ENCODE results near the gene EFNB2. TPM values are rescaled to one million over a fixed set of nuclear protein-coding genes. Genes with fewer than 3 reads are reported as not detected.

Gene EFNB2
- total and polyA plus RNA-seq, 5 experiments from 2014 or later: 0.12 to 0.49 (median 0.49) TPM; not detected in 2

GRCh38 chr13:106566641-106567473 lies 31.4 kb upstream of the EFNB2 start:
- H3K27ac Mint-ChIP-seq: peak overlapping the region; percentile 90 to 98 (median 96)
- H3K36me3 Mint-ChIP-seq: no peaks in the 10 kb centered on the region
- peak in 1 of 2 donors; percentile 21 for ATAC-seq
- POLR2A ChIA-PET: interaction anchor here (0.7 to 6.1 kb wide), 4 partner anchors 10 to 1427 kb away, joined by 3 to 53 read pairs (median 3); partner anchors contain the start of gene EFNB2
- peaks cover 40 to 76% (median 69%) of the 10 kb centered on the region in 4 donors for H3K4me1 Mint-ChIP-seq
- H3K27me3 Mint-ChIP-seq: no peaks in the 10 kb centered on the region
- peak overlapping the region; percentile 87 to 100 (median 97) for H3K4me3 Mint-ChIP-seq
- H3K9me3 Mint-ChIP-seq: no peaks in the 10 kb centered on the region
- peak in 4 of 10 donors; percentile 1 to 28 (median 16) for DNase-seq

DNA sequence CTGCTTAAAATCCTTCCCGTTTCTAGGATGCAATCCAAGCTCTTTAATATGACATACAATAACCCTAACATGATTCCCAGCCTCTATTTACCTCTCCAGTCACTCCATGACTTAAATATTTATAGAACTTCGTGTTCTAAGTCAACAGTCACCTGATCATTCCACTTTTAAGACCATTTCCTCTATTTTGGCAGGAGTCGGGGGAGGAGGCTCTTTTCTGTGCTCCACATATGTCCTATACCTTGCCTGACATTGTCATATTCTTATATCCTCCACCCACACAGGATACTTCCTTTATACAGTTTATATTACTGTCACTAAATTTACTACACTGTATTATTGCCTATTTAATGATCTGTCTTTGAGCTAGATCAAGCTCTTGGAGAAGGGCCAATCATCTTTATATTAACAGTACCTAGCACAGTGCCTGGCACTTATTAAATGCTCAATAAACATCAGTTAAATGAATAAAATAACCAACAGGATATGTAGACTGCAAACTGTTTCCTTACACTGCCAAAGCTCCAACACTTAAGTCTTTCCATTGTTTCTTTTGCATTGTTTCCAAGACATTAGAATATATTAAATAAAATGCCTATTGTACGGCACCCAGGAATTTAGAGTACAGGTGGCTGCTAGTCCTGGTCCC lies 29.8 kb upstream of the EFNB2 start:
- Mint-ChIP-seq H3K27me3 (no peaks in the 10 kb centered on the region), H3K27ac (peak overlapping the region; percentile 28 to 98 (median 57)), H3K4me3 (peak overlapping the region; percentile 87 to 100 (median 97)), H3K9me3 (no peaks in the 10 kb centered on the region), H3K36me3 (no peaks in the 10 kb centered on the region), H3K4me1 (peaks cover 45 to 84% (median 78%) of the 10 kb centered on the region in 4 donors)
- ATAC-seq: no peak
- POLR2A ChIA-PET: interaction anchor here (6.1 kb wide), 1 partner anchor 30 kb away, joined by 53 read pairs; the partner anchor contains the start of gene EFNB2
- DNase-seq: no peak

GRCh38 chr13:106562301-106562700 lies 26.8 kb upstream of the EFNB2 start:
- POLR2A ChIA-PET: interaction anchor here (0.8 kb wide), 1 partner anchor 26 kb away, joined by 3 read pairs; no protein-coding TSS in a partner anchor
- peak overlapping the region in 9 of 10 donors; percentile 14 to 63 (median 55) for H3K4me3 Mint-ChIP-seq
- peaks cover 0 to 26% (median 13%) of the 10 kb centered on the region in 3 donors for H3K36me3 Mint-ChIP-seq
- H3K9me3 Mint-ChIP-seq: no peaks in the 10 kb centered on the region
- peaks cover 40 to 82% (median 76%) of the 10 kb centered on the region in 4 donors for H3K4me1 Mint-ChIP-seq
- DNase-seq (no peak), ATAC-seq (no peak)
- peak overlapping the region in 7 of 10 donors; percentile 22 to 70 (median 40) for H3K27ac Mint-ChIP-seq
- H3K27me3 Mint-ChIP-seq: no peaks in the 10 kb centered on the region

DNA sequence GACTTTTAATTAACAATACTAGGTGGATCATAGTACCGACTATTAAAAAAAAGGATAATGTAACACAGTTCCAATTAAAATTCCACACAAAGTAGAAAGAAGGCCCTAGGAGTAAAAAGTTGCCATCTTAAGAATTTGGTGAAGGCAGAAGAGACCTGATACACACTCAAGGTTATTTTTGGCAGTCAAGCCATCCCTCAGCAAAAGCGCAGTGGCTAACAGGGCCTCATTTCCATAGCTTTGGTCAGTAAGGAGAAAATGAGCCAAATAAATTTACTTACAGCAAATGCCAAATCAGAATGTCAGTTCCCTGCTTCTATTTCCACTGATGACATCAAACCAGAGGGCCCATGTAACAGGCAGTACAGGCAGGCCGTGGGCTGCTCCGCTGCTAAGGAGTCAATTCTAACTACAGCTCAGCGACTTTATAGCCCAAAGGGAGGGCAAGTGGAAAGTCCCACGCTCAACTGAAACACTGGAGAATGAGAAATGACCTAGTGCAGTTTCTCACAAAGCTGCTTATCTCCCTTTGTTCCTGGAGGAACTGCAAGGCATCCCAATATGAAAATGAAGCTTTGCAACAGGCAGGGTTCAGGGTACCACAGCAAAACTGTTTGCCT lies 26.2 kb upstream of the EFNB2 start:
- Mint-ChIP-seq H3K27me3 (no peaks in the 10 kb centered on the region), H3K36me3 (peaks cover 0 to 33% (median 14%) of the 10 kb centered on the region in 3 donors), H3K4me3 (peak overlapping the region; percentile 5 to 59 (median 48)), H3K9me3 (no peaks in the 10 kb centered on the region), H3K4me1 (peaks cover 39 to 85% (median 75%) of the 10 kb centered on the region in 4 donors), H3K27ac (peak overlapping the region in 8 of 10 donors; percentile 8 to 70 (median 50))
- ATAC-seq (peak; percentile 64 to 78), DNase-seq (peak in 2 of 10 donors; percentile 3 to 13)
- POLR2A ChIA-PET: interaction anchor here (0.8 kb wide), 1 partner anchor 25 kb away, joined by 3 read pairs; no protein-coding TSS in a partner anchor

DNA sequence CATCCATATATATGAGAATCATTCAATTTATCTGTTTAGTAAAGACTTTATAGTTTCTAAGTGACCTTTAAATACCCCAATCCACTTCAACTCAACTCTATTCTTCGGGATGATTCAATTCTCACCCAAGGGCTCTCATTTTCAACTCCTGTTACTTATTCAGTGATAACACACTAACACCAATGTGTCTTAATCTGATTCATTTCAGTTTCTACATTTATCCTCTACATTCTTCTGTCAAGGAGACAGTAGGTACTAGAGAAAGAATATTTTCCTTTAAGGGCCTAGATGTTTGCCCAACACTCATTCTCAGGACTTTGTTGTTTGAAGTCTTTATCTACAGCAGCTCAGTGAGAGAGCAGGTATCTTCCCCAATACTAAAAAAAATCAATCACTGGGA lies 25.4 kb upstream of the EFNB2 start:
- Mint-ChIP-seq H3K27me3 (no peaks in the 10 kb centered on the region), H3K36me3 (peaks cover 0 to 41% (median 16%) of the 10 kb centered on the region in 3 donors), H3K9me3 (no peaks in the 10 kb centered on the region), H3K4me1 (peaks cover 32 to 85% (median 69%) of the 10 kb centered on the region in 4 donors), H3K27ac (peak overlapping the region in 8 of 10 donors; percentile 1 to 65 (median 36)), H3K4me3 (peak overlapping the region in 5 of 10 donors; percentile 7 to 55 (median 31))
- POLR2A ChIA-PET: no interaction called here
- DNase-seq (no peak), ATAC-seq (no peak)

DNA sequence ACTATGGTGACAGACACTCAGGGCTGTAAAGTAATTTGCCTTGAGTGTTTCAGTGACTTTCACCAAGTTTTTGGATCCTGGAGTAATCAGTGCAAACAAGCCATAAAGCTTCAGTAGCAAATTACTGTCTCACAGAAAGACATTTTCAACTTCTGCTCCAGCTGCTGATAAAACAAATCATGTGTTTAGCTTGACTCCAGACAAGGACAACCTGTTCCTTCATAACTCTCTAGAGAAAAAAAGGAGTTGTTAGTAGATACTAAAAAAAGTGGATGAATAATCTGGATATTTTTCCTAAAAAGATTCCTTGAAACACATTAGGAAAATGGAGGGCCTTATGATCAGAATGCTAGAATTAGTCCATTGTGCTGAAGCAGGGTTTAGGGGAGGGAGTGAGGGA lies 23.1 kb upstream of the EFNB2 start:
- H3K27me3 Mint-ChIP-seq: no peaks in the 10 kb centered on the region
- peak overlapping the region in 4 of 10 donors; percentile 1 to 64 (median 38) for H3K27ac Mint-ChIP-seq
- POLR2A ChIA-PET: no interaction called here
- ATAC-seq: no peak
- no peak overlapping the region for H3K4me3 Mint-ChIP-seq
- no peaks in the 10 kb centered on the region for H3K9me3 Mint-ChIP-seq
- peaks cover 22 to 66% (median 62%) of the 10 kb centered on the region in 4 donors for H3K4me1 Mint-ChIP-seq
- no peak for DNase-seq
- H3K36me3 Mint-ChIP-seq: peaks cover 0 to 64% (median 25%) of the 10 kb centered on the region in 3 donors

GRCh38 chr13:106555631-106556328 lies 20.3 kb upstream of the EFNB2 start:
- Mint-ChIP-seq H3K27ac (peak overlapping the region in 2 of 10 donors; percentile 18 to 32), H3K4me3 (no peak overlapping the region), H3K4me1 (peaks cover 15 to 51% (median 48%) of the 10 kb centered on the region in 4 donors), H3K9me3 (no peaks in the 10 kb centered on the region), H3K27me3 (no peaks in the 10 kb centered on the region), H3K36me3 (peaks cover 0 to 90% (median 25%) of the 10 kb centered on the region in 3 donors)
- ATAC-seq: no peak
- POLR2A ChIA-PET: no interaction called here
- DNase-seq: no peak

DNA sequence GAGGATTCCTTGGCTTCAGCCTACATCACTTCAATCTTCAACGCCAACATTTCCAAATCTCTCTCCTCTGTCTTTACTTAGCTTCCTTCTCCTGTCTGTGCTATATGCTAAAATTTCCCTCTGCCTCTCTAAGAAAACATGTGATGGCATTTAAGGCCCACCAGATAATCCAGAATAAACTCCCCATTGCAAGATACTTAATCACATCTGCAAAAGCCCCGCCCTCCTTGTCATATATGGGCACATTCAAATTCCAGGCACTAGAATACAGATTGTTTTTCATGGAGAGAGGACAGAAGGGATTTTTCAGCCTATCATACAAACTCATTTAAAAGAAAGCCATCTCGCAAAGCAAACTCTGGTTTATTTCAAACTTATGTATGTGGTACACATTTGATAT lies 16.3 kb upstream of the EFNB2 start:
- ATAC-seq (no peak), DNase-seq (no peak)
- Mint-ChIP-seq H3K9me3 (no peaks in the 10 kb centered on the region), H3K27ac (peak overlapping the region in 5 of 10 donors; percentile 5 to 52 (median 23)), H3K27me3 (no peaks in the 10 kb centered on the region), H3K36me3 (peaks cover 0 to 91% (median 16%) of the 10 kb centered on the region in 3 donors), H3K4me1 (peaks cover 25 to 52% (median 38%) of the 10 kb centered on the region in 4 donors), H3K4me3 (no peak overlapping the region)
- POLR2A ChIA-PET: no interaction called here

DNA sequence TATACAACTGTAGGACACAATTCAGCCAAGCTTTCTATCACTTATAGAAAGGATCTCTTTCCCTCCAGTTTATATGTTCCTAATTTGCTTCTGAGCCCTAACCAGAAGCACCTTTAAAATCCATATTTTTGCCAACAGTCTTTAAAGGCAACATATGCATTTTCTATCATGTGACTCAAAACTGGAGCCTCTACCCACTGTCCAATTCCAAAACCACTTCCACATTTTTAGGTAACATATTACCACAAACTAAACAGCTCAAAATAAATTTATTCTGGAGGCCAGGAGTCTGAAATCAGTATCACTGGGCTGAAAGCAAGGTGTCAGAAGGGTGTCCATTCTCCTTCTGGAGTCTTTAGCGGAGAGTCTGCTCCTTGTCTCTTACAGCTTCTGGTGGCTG lies 15.9 kb upstream of the EFNB2 start:
- POLR2A ChIA-PET: no interaction called here
- Mint-ChIP-seq H3K36me3 (peaks cover 0 to 87% (median 12%) of the 10 kb centered on the region in 3 donors), H3K4me1 (peaks cover 25 to 52% (median 35%) of the 10 kb centered on the region in 4 donors), H3K4me3 (no peak overlapping the region), H3K9me3 (no peaks in the 10 kb centered on the region), H3K27me3 (no peaks in the 10 kb centered on the region), H3K27ac (peak overlapping the region in 3 of 10 donors; percentile 5 to 52 (median 10))
- ATAC-seq (no peak), DNase-seq (no peak)

DNA sequence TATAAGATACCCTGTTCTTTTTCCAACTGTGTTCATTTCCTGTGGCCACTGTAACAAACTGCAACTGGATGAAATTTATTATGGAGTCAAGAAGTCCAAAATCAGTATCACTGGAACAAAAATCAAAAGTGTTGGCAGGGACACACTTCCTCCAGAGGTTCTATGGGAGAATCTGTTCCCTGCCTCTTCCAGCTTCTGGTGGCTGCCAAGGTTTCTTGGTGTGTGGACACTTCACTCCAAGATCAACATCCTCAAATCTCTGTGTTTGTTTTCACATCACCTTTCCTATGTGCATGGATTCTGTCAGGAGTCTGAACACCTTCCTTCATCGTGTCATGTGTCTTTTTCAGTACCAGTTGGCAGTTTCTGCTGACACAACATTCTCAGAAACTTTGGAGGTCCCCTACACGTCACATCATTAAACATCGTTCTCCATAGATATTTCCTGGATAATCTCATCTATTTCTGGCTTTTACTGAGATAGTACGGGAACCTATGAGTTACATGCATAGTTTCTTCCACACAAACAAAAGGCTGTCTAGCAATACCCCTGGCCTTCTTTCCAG lies 15.2 kb upstream of the EFNB2 start:
- no peaks in the 10 kb centered on the region for H3K9me3 Mint-ChIP-seq
- no peak for DNase-seq
- peaks cover 0 to 80% (median 12%) of the 10 kb centered on the region in 3 donors for H3K36me3 Mint-ChIP-seq
- ATAC-seq: no peak
- POLR2A ChIA-PET: no interaction called here
- H3K4me1 Mint-ChIP-seq: peaks cover 22 to 49% (median 32%) of the 10 kb centered on the region in 4 donors
- peak overlapping the region in 5 of 10 donors; percentile 16 to 77 (median 51) for H3K27ac Mint-ChIP-seq
- H3K4me3 Mint-ChIP-seq: no peak overlapping the region
- no peaks in the 10 kb centered on the region for H3K27me3 Mint-ChIP-seq

DNA sequence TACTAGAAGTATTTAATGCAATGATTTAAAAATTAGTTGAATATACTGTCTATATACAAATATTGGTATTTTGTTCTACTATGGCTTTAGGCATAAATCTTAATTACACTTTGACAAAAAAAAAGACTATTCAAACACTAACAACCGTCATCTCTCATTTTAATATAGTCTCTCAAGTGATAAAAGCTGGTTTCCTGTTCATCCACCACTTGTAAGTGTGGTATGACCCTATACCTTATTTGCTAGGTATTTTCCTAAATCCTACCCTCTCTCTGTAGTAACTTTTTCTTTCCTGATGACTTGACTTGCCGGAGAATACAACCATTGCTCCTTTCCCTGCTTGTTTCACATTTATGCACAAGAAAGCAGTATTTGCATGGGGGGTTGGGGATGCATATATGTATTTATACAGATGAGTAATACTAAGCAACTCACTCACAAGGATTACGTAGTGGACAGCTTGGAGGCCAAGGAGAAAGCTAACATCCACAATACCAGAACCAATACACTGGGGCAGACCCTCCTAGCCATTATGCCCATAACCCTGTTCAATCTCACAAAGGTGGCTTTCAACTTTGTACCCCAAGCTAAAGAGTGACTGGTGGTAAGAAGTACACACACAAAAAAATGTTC lies 12.7 kb upstream of the EFNB2 start:
- H3K27ac Mint-ChIP-seq: peak overlapping the region in 3 of 10 donors; percentile 4 to 77 (median 5)
- no peak for ATAC-seq

More for the DNA sequence above, 12.7 kb upstream of the EFNB2 start:
- H3K9me3 Mint-ChIP-seq: no peaks in the 10 kb centered on the region
- peaks cover 0 to 58% (median 3%) of the 10 kb centered on the region in 3 donors for H3K36me3 Mint-ChIP-seq
- no peak overlapping the region for H3K4me3 Mint-ChIP-seq
- DNase-seq: no peak
- POLR2A ChIA-PET: no interaction called here
- no peaks in the 10 kb centered on the region for H3K27me3 Mint-ChIP-seq
- peaks cover 18 to 30% (median 24%) of the 10 kb centered on the region in 4 donors for H3K4me1 Mint-ChIP-seq

Measured in naive thymus-derived CD8-positive, alpha-beta T cell (primary cell).